NOMO-1 (cell line): Measurements from ENCODE around the gene INTS1.
A peak's percentile ranks its signal among the peaks of the same experiment; 100 is the strongest.
"Not testable (repeated sequence)": the region's sequence is repeated elsewhere in the genome, so short reads cannot be mapped to it uniquely, and the experiment has no call there.

Experiments used
- DNase-seq, 2 experiments: peaks; one replicate each; lab custom pipeline; 2025; ENCODE audit not compliant: unreplicated experiment in 2 of 2; lab: John Stamatoyannopoulos, UW

INTS1 gene

GRCh38 chr7:1532456-1533254 lies 28.5 kb upstream of the INTS1 start:
- peak; percentile 83 to 92 for DNase-seq

GRCh38 chr7:1531979-1532455 lies 27.8 kb upstream of the INTS1 start:
- DNase-seq, result no peak

GRCh38 chr7:1531263-1531978 lies 27.2 kb upstream of the INTS1 start:
- no peak for DNase-seq

GRCh38 chr7:1530946-1531262 lies 26.7 kb upstream of the INTS1 start:
- no peak for DNase-seq

GRCh38 chr7:1529383-1530116 lies 25.4 kb upstream of the INTS1 start:
- DNase-seq, result no peak

GRCh38 chr7:1526271-1526754 lies 22.1 kb upstream of the INTS1 start:
- DNase-seq, result no peak

- no peak for DNase-seq
Observed at GRCh38 chr7:1525409-1525808, 21.2 kb upstream of the INTS1 start.

- DNase-seq, result no peak
Observed at GRCh38 chr7:1523844-1524243, 19.7 kb upstream of the INTS1 start.

- DNase-seq, result no peak
Observed at GRCh38 chr7:1523208-1523607, 19.0 kb upstream of the INTS1 start.

GRCh38 chr7:1521456-1521855 lies 17.3 kb upstream of the INTS1 start:
- DNase-seq, result no peak

- no peak for DNase-seq
Observed at GRCh38 chr7:1520539-1521234, 16.5 kb upstream of the INTS1 start.

- not testable (repeated sequence) for DNase-seq
Observed at GRCh38 chr7:1519322-1519922, 15.2 kb upstream of the INTS1 start.

- no peak for DNase-seq
Observed at GRCh38 chr7:1516586-1517251, 12.5 kb upstream of the INTS1 start.

- not testable (repeated sequence) for DNase-seq
Observed at GRCh38 chr7:1515509-1515967, 11.3 kb upstream of the INTS1 start.

GRCh38 chr7:1514995-1515401 lies 10.8 kb upstream of the INTS1 start:
- no peak for DNase-seq

- DNase-seq, result no peak
Observed at GRCh38 chr7:1514407-1514806, 10.2 kb upstream of the INTS1 start.

- no peak for DNase-seq
Observed at GRCh38 chr7:1513657-1514095, 9.5 kb upstream of the INTS1 start.

- DNase-seq, result peak; percentile 83
Observed at GRCh38 chr7:1512781-1513656, 8.8 kb upstream of the INTS1 start.
